ENCODE data around the gene FASN. TPM values are rescaled to one million over a fixed set of nuclear protein-coding genes. Genes with fewer than 3 reads are reported as not detected.

Gene FASN
- total RNA-seq, 2 donors from 2014 or later: 13.8 to 46.4 TPM

- Histone ChIP-seq H3K4me3 (peak overlapping the region in 1 of 2 donors; percentile 30), H3K4me1 (peaks cover 0 to 36% of the 10 kb centered on the region in 2 donors), H3K27ac (peak overlapping the region; percentile 46 to 50), H3K36me3 (no peaks in the 10 kb centered on the region), H3K9me3 (no peaks in the 10 kb centered on the region), H3K27me3 (no peaks in the 10 kb centered on the region)
- TF ChIP-seq CTCF (IDR thresholded peaks at IDR 0.05): no peak
- no peak for DNase-seq (ENCODE audit: low spot score)
These were observed 8.8 kb upstream of the FASN start for GRCh38 chr17:82106688-82107305.

- Histone ChIP-seq H3K27ac (peak overlapping the region; percentile 46 to 50), H3K4me3 (peak overlapping the region in 1 of 2 donors; percentile 30), H3K36me3 (no peaks in the 10 kb centered on the region), H3K4me1 (peaks cover 0 to 43% of the 10 kb centered on the region in 2 donors), H3K27me3 (no peaks in the 10 kb centered on the region), H3K9me3 (no peaks in the 10 kb centered on the region)
- DNase-seq (ENCODE audit: low spot score): no peak
- TF ChIP-seq CTCF (IDR thresholded peaks at IDR 0.05): peak in 1 of 2 donors; percentile 23
These were observed 8.0 kb upstream of the FASN start for GRCh38 chr17:82105882-82106687.

GRCh38 chr17:82105417-82105881 lies 7.4 kb upstream of the FASN start:
- peaks cover 0 to 50% of the 10 kb centered on the region in 2 donors for H3K4me1 ChIP-seq

DNA sequence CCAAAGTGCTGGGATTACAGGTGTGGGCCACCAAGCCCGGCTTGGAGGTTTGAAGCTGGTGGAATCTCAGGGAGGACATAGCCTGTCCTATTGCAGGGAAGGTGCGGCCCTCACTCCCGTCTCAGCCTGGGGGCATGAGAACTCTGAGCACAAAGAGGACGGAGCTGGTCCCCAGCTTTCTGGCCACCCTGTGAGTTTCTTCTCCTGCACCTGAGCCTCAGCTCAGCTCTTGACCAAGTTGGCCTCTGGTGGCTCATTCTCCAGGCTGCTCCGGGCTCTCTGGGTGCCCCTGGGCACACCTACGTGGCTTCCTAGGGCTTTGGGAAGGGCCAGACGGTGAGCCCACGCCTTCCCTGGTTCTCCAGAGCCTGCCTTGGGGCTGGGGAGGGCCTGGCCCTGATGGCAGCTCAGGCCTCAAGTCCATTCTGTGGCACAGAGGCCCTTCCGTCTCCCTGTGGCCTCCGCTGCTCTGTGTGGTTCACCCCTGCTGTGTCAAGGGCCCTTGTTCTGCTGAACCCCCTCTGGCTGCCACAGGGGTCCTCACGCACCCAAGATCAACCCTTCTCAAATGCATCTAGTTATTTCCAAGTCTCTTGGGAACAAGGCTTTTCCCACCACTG lies 6.9 kb upstream of the FASN start:
- H3K4me3 ChIP-seq: no peak overlapping the region
- H3K27me3 ChIP-seq: no peaks in the 10 kb centered on the region
- H3K9me3 ChIP-seq: no peaks in the 10 kb centered on the region
- no peak for DNase-seq (ENCODE audit: low spot score)
- H3K36me3 ChIP-seq: no peaks in the 10 kb centered on the region
- no peak overlapping the region for H3K27ac ChIP-seq
- no peak for TF ChIP-seq CTCF (IDR thresholded peaks at IDR 0.05)
- H3K4me1 ChIP-seq: peaks cover 0 to 54% of the 10 kb centered on the region in 2 donors

More at GRCh38 chr17:82105417-82105881, 7.4 kb upstream of the FASN start:
- H3K9me3 ChIP-seq: no peaks in the 10 kb centered on the region
- no peaks in the 10 kb centered on the region for H3K36me3 ChIP-seq
- H3K27me3 ChIP-seq: no peaks in the 10 kb centered on the region
- no peak for TF ChIP-seq CTCF (IDR thresholded peaks at IDR 0.05)
- no peak overlapping the region for H3K4me3 ChIP-seq
- no peak overlapping the region for H3K27ac ChIP-seq
- DNase-seq (ENCODE audit: low spot score): no peak

- H3K4me1 ChIP-seq: peaks cover 0 to 65% of the 10 kb centered on the region in 2 donors
- H3K4me3 ChIP-seq: no peak overlapping the region
- no peaks in the 10 kb centered on the region for H3K9me3 ChIP-seq
- no peaks in the 10 kb centered on the region for H3K27me3 ChIP-seq
- peak; percentile 88 for DNase-seq (ENCODE audit: low spot score)
- no peak for TF ChIP-seq CTCF (IDR thresholded peaks at IDR 0.05)
- H3K36me3 ChIP-seq: no peaks in the 10 kb centered on the region
- H3K27ac ChIP-seq: peak overlapping the region; percentile 42 to 66
These were observed 5.8 kb upstream of the FASN start for GRCh38 chr17:82103553-82104451.
